GM23248 (cell line): ENCODE measurements around the gene LOC101059915.

Experiments
- EZH2 ChIP-seq: fragments of 200-600 bp; sonication (generic); IDR thresholded peaks from 2 replicates; pipeline ENCODE4 v1.6.1; 2018; ENCODE audit warnings: antibody characterized with exemption, mild to moderate bottlenecking; ENCODE audit not compliant: insufficient read depth, poor library complexity, severe bottlenecking
- EZH2phosphoT487 ChIP-seq: fragments of 200-600 bp; sonication (generic); IDR thresholded peaks from 2 replicates; pipeline ENCODE4 v1.6.1; 2018; ENCODE audit warnings: antibody characterized with exemption, moderate library complexity, mild to moderate bottlenecking, low read depth; ENCODE audit not compliant: insufficient read depth

DNA sequence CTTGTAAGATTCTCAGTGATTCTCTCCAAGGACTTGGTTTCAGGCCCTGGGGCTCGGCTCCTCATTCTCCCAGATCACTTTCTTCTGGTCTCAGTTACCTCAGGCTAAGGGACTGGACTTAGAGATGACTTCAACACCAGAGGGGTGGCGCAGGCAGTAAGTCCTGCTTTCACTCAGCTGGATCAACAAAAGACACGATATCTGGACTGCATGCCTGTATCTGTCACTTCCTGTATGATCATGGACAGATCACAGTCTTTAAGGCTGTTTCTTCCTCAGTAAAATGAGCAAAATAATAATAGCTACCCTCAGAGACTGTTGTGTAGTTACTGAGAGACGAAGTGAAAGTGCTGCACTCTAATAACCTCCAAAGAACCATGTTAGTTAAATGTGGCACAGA lies 29.5 kb upstream of the LOC101059915 start:
- TF ChIP-seq EZH2 (no peak), EZH2phosphoT487 (no peak)
